ENCODE results near the gene CSH2. TPM values are rescaled to one million over a fixed set of nuclear protein-coding genes. Genes with fewer than 3 reads are reported as not detected.

Gene CSH2
- total RNA-seq, 1 donor from 2014 or later: not detected

- ATAC-seq: peak; percentile 94
- intact Hi-C loops (cut with DNase I): loop anchor here (1.0 to 10.0 kb wide), 2 partner anchors 53 to 678 kb away; partner anchors contain the start of genes CEP95, DDX42 and DDX5
- peak; percentile 98 for DNase-seq (ENCODE audit: missing footprints)
Observed at GRCh38 chr17:63827002-63827800, 46.3 kb downstream of the CSH2 start, which contains the start of the genes FTSJ3 and PSMC5. Gene FTSJ3 (minus strand): TSS chr17:63827663. CDS start chr17:63826902, 761 bp downstream. Gene PSMC5 (plus strand): TSS chr17:63827431. CDS start chr17:63827491, 60 bp downstream.

- ATAC-seq: peak; percentile 2
- intact Hi-C loops (cut with DNase I): loop anchor here (1.0 to 10.0 kb wide), 2 partner anchors 52 to 678 kb away; partner anchors contain the start of genes CEP95, DDX42 and DDX5
- DNase-seq (ENCODE audit: missing footprints): peak; percentile 74
Observed at GRCh38 chr17:63826468-63827001, 46.9 kb downstream of the CSH2 start.

- intact Hi-C loops (cut with DNase I): loop anchor here (10.0 kb wide), 1 partner anchor 680 kb away; the partner anchor contains the start of genes CEP95 and DDX5
- ATAC-seq: no peak
- no peak for DNase-seq (ENCODE audit: missing footprints)
Observed at GRCh38 chr17:63824362-63824761, 49.1 kb downstream of the CSH2 start.

GRCh38 chr17:63823659-63824331 is 49.7 kb downstream of the CSH2 start:
- intact Hi-C loops (cut with DNase I): loop anchor here (10.0 kb wide), 1 partner anchor 681 kb away; the partner anchor contains the start of genes CEP95 and DDX5
- DNase-seq (ENCODE audit: missing footprints): peak; percentile 30
- ATAC-seq: no peak

DNA sequence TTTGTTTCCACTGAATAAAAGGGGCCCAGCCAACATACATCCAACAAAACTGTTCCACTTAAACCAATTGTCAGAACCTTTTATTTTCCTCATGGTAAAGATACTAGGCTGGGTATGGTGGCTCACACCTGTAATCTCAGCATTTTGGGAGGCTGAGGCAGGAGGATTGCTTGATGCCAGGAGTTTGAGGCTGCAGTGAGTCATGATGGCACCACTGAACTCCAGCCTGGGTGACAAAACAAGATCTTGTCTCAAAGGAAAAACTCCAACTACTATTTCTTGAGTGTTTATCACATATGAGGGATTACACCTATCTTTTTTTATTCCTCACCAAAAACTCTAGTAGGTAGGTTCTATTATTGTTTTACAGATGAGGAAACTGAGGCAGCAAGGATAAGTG is 50.9 kb downstream of the CSH2 start:
- ATAC-seq (no peak), DNase-seq (ENCODE audit: missing footprints) (no peak)
- intact Hi-C loops (cut with DNase I): loop anchor here (10.0 kb wide), 1 partner anchor 682 kb away; the partner anchor contains the start of genes CEP95 and DDX5

Other genes with a start within 250 kb of the CSH2 start
- gene LIMD2, start 173.6 kb downstream of the CSH2 start, total RNA-seq: 3.4 TPM
- gene STRADA, start 131.9 kb downstream of the CSH2 start, total RNA-seq: 13.3 TPM
- gene CCDC47, start 100.1 kb downstream of the CSH2 start, total RNA-seq: 90.5 TPM
- gene DDX42, start 99.5 kb downstream of the CSH2 start, total RNA-seq: 45.9 TPM
- gene PSMC5, start 46.2 kb downstream of the CSH2 start, total RNA-seq: 145 TPM
- gene FTSJ3, start 46.0 kb downstream of the CSH2 start, total RNA-seq: 34.2 TPM
- gene SMARCD2, start 31.0 kb downstream of the CSH2 start, total RNA-seq: 29.2 TPM
- gene GH2, start 8.3 kb upstream of the CSH2 start, total RNA-seq: not detected
- gene CSH1, start 22.9 kb upstream of the CSH2 start, total RNA-seq: not detected
- not detected for gene CSHL1, start 37.6 kb upstream of the CSH2 start, total RNA-seq
- gene GH1, start 45.2 kb upstream of the CSH2 start, total RNA-seq: not detected
- gene CD79B, start 58.7 kb upstream of the CSH2 start, total RNA-seq: 6.9 TPM
- gene SCN4A, start 99.2 kb upstream of the CSH2 start, total RNA-seq: 0.32 TPM
- gene PRR29, start 124.7 kb upstream of the CSH2 start, total RNA-seq: 0.51 TPM
- 38.0 TPM for gene ICAM2, start 147.0 kb upstream of the CSH2 start, total RNA-seq

All from Right ventricle myocardium inferior (tissue), 1 donor.